SIG-M5 treated with dmso at 0.1 percent for 504 hours (cell line): ENCODE measurements around the gene SH3BP2.

Experiments used
- DNase-seq: peaks from one replicate; lab custom pipeline; 2025; ENCODE audit not compliant: unreplicated experiment; lab: John Stamatoyannopoulos, UW

SH3BP2 gene

GRCh38 chr4:2871466-2871865, 78.6 kb downstream of the SH3BP2 start:
- DNase-seq = no peak

DNA sequence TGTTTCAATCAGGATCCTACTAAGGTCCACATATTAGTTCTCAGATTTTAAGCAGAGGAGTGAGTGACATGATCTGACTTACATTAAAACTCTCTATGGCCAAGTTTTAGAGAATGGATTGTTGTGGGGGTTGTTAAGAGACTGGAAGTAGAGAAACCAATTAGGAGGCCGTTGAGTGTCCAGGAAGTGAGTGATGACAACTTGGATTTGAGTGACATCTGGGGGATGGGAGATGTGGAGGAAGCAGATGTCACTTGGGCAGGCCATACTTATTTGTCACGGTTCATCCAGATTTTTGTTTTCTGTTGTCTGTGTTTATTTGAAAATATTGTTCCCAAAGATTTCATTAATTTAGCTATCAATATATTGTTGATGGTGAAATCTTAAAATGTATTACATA, 79.0 kb downstream of the SH3BP2 start:
- DNase-seq = no peak

DNA sequence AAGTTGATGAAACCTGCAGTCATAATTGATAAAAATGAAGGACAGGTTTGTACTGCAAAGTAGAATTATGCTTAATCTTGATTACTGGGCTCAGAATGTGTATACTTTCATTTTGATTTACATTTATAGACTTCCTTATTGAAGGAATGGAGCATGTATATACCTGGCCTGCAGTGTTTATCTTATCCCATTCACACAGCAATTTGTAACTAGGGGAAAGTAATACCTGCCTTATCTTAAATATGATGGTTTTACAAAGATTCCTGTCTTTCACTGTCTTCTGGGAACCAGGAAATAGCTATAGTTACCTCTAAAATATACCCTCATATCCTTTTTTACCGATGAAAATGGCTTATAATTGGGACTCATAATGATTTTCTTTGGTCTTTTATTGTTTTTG, 80.4 kb downstream of the SH3BP2 start:
- DNase-seq = no peak

- no peak for DNase-seq
Observed at GRCh38 chr4:2874861-2875260, 82.0 kb downstream of the SH3BP2 start.

GRCh38 chr4:2875556-2875955, 82.7 kb downstream of the SH3BP2 start:
- no peak for DNase-seq

- no peak for DNase-seq
Observed at GRCh38 chr4:2878346-2878745, 85.5 kb downstream of the SH3BP2 start.

GRCh38 chr4:2879026-2879425, 86.1 kb downstream of the SH3BP2 start:
- DNase-seq = no peak

DNA sequence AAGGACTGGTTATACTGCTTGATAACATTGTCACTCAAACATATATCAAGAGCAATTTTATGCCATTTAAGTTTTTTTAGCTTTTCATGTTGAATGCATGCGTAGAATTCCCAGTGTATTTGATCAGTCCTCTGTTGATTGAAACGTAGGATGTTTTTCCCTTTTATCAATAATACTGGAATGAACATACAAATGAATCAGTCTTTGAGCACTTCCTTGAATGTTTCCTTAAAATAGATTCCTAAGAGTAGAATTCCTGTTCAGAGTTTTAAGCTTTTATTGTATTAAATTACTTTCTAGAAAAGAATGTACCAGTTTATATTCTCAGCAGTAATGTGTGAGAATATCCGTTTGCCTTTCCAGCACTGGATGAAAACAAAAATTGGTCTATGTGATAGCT, 88.5 kb downstream of the SH3BP2 start:
- DNase-seq = no peak

GRCh38 chr4:2882341-2882740, 89.5 kb downstream of the SH3BP2 start:
- no peak for DNase-seq

- DNase-seq = no peak
Observed at GRCh38 chr4:2886161-2886560, 93.3 kb downstream of the SH3BP2 start.

GRCh38 chr4:2886622-2887021, 93.7 kb downstream of the SH3BP2 start:
- DNase-seq = no peak

GRCh38 chr4:2887343-2887742, 94.5 kb downstream of the SH3BP2 start:
- no peak for DNase-seq

DNA sequence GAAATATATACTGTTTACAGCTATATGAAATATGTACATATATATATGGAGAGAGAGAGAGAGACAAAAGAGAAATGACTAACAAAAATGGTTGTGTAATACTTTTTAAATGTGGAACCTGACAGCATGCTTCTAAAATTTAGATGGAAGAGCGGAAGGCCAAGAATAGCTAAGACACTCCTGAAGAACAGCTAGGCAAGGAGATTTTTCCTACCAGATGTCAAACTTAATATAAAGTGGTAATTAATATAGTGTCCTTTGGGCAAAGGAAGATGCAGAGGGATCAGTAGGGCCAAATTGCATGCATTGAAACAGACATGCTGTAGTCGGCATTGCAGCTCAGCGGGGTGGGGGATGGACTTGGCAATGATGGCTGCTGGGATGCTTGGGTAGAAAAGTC, 96.0 kb downstream of the SH3BP2 start:
- DNase-seq = no peak
